Ishikawa (cell line): ENCODE data around the gene RTN4RL2.

Experiments
- CEBPB ChIP-seq: IDR thresholded peaks from 2 replicates; pipeline ENCODE4 v1.6.1; 2012
- CREB1 ChIP-seq: IDR thresholded peaks from 2 replicates; pipeline ENCODE4 v1.6.1; 2012; ENCODE audit warnings: low read depth
- EGR1 ChIP-seq: IDR thresholded peaks from 2 replicates; pipeline ENCODE4 v1.6.1; 2012
- EP300 ChIP-seq: IDR thresholded peaks from 2 replicates; pipeline ENCODE4 v1.6.1; 2012; ENCODE audit warnings: borderline replicate concordance
- FOXM1 ChIP-seq: IDR thresholded peaks from 2 replicates; pipeline ENCODE4 v1.6.1; 2012; ENCODE audit warnings: low read depth, borderline replicate concordance
- NFIC ChIP-seq: IDR thresholded peaks from 2 replicates; pipeline ENCODE4 v1.6.1; 2012
- RAD21 ChIP-seq: IDR thresholded peaks from 2 replicates; pipeline ENCODE4 v1.6.1; 2012; ENCODE audit warnings: low read depth
- REST ChIP-seq: IDR thresholded peaks from 2 replicates; pipeline ENCODE4 v1.6.1; 2012; ENCODE audit warnings: low read depth, mild to moderate bottlenecking
- TAF1 ChIP-seq: IDR thresholded peaks from 2 replicates; pipeline ENCODE4 v1.6.1; 2012; ENCODE audit warnings: low read depth, mild to moderate bottlenecking
- TCF12 ChIP-seq: IDR thresholded peaks from 2 replicates; pipeline ENCODE4 v1.6.1; 2012; ENCODE audit warnings: low read depth
- TEAD4 ChIP-seq: IDR thresholded peaks from 2 replicates; pipeline ENCODE4 v1.6.1; 2012
- USF1 ChIP-seq: IDR thresholded peaks from 2 replicates; pipeline ENCODE4 v1.6.1; 2012
- YY1 ChIP-seq: IDR thresholded peaks from 2 replicates; pipeline ENCODE4 v1.6.1; 2012; ENCODE audit warnings: low read depth
- ZBTB7A ChIP-seq: IDR thresholded peaks from 2 replicates; pipeline ENCODE4 v1.6.1; 2012; ENCODE audit warnings: low read depth
- TF ChIP-seq, protein P1 (sequence below): IDR thresholded peaks from 2 replicates; pipeline ENCODE4 v1.6.1; 2012

The RTN4RL2 gene

DNA sequence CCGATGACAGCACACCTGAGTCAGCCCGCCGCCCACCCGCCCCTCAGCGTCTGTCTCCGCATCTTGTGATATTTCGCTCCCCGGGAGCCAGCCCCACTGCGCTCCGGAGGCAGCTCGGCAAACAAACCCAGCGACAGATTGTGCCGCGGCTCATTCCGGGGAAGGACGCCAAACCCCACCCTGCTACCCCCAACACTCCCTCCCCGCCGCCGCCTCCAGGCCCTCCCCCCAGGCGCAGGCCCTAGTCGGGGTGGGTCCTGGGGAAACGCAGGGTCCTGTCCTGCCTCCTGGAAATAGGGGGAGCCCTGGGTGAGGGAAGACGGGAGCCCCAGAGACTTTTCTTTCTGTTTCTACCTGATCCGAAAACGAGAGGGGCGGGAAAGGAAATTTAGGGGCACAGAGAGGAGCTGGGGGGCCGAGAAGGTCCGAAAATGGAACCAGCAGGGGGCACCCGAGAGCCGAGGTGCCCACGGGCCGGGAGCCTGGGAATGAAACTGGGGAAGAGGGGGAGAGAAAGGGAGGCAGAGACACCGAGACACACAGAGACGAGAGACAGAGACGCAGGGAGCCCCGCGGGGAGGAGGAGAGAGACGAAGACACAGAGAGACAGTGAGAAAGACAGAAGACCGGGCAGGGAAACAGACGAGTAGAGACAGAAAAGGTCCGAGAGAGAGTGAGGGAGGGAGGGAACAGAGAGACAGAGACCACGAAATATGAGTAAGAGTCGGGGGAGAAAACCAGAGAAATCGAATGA lies 1.7 kb upstream of the RTN4RL2 start:
- TF ChIP-seq CREB1 (no peak), EGR1 (no peak), RAD21 (peak; percentile 45; the same call in 1 of the 2 replicates), CEBPB (no peak), REST (no peak), TEAD4 (no peak), USF1 (no peak), NFIC (no peak), TAF1 (no peak), ZBTB7A (peak; percentile 82; the same call in 1 of the 2 replicates), EP300 (no peak), FOXM1 (no peak)

DNA sequence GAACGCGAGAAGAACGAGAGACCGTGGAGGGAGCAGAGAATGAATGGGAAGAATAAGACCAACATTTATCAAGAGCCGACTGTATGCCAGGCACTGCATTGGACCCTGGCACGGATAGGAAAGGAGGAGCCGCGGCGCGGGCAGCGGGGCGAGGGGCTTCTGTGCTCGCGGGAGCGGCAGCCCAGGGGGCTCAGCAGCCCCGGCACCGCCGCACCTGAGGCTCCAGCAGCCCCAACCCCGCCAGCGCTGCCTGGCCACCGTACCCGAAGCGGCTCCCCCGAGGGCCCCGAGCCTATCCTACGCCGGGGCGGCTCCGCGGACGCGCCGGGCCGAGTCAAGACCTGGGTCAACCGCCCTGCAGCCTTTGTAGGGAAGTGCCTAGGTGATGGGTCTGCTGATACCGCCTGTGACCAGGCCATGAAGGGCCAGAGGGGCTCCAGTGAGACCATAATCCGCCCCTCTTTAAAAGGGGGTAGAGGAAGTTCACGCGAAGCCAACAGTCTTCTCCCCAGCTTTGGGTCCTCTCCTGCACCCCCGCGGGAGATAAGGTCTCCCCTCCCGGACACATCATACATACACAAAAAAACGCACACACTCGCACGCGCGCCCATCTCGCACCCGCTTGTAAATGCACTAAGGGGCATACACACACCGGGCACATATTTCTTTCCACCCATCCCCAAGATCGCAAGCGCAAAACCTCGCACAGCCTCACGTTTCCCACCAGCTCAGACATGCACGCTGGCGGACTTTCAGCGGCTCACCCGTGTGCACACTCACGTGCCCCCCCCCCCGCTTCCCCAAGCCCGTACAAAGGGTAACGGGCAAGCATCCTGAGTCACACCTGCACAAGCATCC lies 935 bp upstream of the RTN4RL2 start:
- TF ChIP-seq RAD21 (no peak), EGR1 (no peak), TAF1 (no peak)
- TF ChIP-seq, protein P1, sequence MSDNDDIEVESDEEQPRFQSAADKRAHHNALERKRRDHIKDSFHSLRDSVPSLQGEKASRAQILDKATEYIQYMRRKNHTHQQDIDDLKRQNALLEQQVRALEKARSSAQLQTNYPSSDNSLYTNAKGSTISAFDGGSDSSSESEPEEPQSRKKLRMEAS = peak; percentile 54; the same call in 1 of the 2 replicates

- no peak for TF ChIP-seq RAD21
- TF ChIP-seq NFIC = peak; percentile 33; the same call in 1 of the 2 replicates
Observed at GRCh38 chr11:57460758-57461749, 726 bp downstream of the RTN4RL2 start.

DNA sequence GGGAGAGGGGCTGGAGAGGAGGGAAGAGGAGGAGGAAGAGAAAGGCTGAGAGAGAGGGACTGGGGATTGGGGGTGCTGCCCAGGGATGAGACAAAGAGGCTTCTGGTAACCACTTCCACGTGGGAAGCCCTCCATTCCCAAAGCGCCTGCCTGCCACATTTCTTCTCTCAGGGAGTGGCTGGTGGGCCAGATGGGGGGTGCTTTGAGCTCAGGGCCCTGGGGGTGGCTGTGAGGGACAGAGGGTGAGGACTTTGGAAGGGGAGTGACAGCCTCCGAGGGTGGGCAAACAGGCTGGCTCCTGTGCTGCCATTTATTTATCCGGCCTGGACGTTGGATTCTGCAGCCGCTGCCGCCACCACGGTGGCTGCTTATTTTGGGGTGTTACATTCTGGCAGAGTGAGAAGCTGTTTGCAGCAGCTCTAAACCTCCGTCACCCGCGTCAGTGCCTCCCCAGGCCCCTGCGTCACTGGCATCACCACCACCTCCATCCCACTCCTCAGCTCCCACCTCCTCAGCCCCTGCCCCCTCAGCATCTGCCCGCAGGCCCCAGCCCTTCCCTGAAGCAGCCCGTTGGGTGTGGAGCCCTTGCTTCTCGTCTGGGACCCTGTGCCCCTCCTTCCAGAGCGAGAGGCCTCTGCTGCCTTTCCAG lies 1.6 kb downstream of the RTN4RL2 start:
- TF ChIP-seq REST (no peak), EP300 (no peak)

DNA sequence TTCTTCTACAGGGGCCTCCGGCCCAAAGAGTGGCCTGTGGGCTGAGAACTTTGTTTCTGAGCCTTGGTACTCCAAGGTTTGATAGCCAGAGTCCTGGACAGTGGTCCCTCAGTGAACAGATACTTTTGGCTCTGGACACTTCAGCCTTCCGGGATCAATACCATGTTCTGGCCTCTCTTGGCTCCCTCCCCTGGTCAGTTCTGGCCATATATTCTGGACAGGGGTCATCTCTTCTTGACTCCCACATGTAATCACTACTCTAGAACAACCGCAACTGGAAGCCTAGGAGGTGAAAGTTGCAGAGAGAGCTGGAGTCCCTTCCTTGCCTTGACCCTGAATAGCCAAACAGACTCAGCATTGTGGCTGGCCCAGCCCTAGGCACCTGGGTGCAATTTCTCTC lies 2.3 kb downstream of the RTN4RL2 start:
- TF ChIP-seq REST (no peak), CEBPB (no peak), USF1 (no peak), YY1 (no peak), RAD21 (no peak), TCF12 (no peak), CREB1 (no peak), EGR1 (no peak)
